ENCODE results near the gene SYNGR1. TPM values are rescaled to one million over a fixed set of nuclear protein-coding genes. Genes with fewer than 3 reads are reported as not detected.
"Not testable (repeated sequence)": the region's sequence is repeated elsewhere in the genome, so short reads cannot be mapped to it uniquely, and the experiment has no call there.

SYNGR1 gene
- total RNA-seq, 1 donor from 2014 or later, result 20.0 TPM

DNA sequence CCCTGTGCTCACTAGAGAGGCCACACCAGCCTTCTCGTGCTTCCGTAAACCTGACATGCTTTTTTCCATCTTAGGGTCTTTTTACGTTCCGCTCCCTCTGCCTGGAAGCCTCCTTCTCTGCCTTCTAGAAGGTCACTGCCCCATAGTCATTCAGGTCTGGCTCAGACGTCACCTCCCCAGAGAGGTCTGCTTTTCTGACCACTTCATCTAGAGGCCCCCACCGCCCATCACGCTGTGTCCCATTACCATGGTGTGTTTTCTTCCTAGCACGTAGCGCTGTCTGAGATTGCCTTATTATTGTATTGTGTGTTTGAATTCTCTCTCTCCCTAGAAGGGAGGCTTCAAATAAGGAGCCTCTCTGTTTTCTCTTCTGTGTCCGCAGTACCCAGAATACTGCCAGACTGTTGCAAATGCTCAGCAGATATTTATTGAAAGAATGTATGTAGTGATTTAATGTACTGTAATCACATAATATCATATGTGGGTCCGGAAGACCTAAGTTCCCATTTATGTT is 59.8 kb downstream of the SYNGR1 start:
- DNase-seq, result no peak

DNA sequence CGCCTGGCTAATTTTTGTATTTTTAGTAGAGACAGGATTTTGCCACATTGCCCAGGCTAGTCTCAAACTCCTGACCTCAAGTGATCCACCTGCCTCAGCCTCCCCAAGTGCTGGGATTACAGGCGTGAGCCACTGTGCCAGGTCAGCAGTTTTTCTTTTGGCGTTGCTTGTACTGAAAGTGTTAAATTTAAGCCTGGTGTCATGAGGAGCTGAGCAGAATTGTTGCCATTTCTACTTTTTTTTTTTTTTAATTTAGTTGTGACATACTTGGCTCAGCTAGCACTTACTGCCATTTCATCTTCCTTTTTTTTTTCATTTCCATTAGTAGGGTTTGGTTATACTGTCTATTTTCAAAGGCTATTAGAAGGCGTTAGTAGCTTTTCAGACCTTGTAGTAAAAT is 60.5 kb downstream of the SYNGR1 start:
- no peak for DNase-seq

DNA sequence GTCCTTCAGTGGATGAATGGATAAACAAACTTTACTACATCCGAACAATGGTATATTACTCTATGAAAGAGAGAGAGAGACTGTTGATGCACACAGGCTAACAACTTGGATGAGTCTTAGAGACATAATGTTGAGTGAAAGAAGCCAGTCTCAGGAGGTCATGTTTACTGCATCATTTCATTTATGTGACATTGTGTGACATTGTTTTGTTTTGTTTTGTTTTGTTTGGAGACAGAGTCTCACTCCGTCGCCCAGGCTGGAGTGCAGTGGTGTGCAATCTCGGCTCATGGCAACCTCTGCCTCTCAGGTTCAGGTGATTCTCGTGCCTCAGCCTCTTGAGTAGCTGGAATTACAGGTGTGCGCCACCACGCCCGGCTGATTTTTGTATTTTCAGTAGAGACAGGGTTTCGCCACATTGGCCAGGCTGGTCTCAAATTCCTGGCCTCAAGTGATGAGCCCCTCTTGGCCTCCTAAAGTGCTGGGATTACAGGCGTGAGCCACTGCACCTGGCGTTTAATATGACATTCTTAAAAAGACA is 62.1 kb downstream of the SYNGR1 start:
- not testable (repeated sequence) for DNase-seq

DNA sequence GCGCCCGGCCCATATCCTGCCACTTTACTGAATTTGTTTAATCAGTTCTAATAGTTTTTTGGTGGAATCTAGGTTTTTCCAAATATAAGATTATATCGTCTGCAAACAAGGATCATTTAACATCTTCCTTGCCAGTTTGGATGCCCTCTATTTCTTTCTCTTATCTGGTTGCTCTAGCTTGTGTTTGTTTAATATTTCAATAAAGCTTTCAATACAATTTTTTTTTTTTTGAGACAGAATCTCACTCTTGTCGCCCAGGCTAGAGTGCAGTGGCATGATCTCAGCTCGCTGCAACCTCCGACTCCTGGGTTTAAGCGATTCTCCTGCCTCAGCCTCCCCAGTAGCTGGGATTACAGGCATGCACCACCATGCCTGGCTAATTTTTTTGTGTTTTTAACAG is 63.4 kb downstream of the SYNGR1 start:
- DNase-seq, result not testable (repeated sequence)

DNA sequence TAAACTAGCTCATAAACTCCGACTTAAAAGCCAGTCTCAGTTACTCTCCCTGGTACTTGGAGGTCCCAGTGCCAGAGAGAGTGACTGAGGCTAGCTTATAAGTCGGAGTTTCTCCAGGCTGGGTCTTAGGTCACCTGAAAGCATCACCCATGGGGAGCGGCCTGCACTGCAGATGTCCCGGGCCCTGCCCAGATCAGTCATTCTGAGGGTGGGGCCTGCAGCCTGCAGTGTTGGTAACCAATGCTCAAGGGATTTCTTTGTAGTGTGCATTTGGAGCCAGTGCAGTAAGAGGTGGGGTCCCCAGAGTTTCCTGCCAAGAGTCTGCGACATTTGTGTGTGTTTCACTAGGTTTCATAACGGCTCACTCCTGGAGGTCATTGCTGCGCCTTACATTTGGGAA is 64.6 kb downstream of the SYNGR1 start:
- no peak for DNase-seq

DNA sequence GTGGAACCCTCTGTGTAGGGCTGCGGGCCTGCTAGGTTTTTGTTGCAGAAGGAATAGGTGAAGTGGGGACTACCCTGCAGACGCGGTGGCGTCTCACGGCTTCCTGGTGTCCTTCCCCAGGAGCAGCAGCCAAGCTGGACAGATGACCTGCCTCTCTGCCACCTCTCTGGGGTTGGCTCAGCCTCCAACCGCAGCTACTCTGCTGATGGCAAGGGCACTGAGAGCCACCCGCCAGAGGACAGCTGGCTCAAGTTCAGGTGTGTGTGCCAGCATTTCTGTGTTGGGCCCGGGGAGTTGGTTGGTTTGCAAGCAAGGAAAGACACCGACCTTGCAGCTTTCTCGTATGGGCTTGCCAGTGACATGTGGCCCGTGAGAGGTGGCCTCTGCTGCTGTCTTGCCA is 65.1 kb downstream of the SYNGR1 start:
- DNase-seq, result no peak

DNA sequence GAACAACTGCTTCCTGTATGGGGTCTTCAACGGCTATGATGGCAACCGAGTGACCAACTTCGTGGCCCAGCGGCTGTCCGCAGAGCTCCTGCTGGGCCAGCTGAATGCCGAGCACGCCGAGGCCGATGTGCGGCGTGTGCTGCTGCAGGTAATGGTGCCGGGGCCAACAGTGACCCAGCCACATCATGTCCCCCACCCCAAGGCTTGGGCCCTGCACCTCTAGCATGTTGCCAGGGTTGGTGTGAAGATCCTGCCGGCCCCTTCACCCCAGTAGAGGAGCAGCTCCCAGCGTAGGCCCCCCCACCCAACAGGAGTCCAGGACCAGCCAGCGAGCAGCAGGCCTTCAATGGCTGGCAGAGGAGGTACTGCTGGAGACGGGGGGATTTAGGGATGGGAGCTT is 65.7 kb downstream of the SYNGR1 start:
- DNase-seq, result no peak

DNA sequence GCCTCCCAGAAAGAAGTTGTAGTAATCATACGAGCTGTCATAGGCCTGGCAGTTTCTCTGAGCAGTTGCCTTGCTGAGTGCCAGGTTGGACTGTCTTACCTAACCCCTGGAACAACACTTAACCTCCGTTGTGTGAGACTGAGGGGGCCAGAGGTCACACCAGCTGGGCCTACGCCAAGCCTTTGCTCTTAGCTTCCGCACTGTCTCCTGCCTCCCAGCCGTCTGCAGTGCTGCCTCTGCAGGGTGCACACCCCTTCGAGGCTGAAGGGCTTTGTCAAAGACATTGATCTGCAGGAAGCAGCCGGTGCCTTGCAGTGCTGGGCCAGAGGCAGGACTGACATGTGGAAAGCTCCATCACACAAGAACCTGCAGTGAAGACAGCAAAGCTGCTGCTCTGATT is 66.5 kb downstream of the SYNGR1 start:
- no peak for DNase-seq

DNA sequence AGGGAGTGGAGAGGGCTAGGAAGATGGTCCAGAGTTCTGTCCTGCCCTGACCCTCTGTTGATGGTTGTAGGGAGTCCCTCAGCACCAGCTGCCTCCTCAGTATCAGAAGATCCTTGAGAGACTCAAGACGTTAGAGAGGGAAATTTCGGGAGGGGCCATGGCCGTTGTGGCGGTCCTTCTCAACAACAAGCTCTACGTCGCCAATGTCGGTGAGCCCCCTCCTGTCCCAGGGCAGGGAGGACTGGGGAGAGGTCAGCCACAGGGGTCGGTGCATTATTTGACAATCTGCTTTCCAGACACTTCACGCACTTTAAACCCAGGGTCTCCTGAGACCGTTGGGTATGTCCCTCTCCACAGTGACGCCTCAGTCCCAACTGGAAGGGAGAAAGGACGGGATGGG is 67.8 kb downstream of the SYNGR1 start:
- no peak for DNase-seq

DNA sequence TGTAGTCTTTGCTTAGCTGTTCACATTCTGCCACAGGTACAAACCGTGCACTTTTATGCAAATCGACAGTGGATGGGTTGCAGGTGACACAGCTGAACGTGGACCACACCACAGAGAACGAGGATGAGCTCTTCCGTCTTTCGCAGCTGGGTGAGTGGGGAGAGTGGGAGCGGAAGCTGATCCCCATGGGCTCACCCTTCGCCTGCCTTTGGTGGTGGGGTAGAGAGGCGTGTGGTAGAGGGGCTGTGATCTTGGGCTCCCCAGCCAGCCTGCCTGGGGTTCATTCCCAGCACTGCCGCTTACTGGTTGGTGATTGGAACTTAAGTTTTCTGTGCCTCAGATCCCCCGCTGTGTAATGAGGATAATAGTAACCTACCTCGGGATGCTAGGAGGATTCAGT is 68.9 kb downstream of the SYNGR1 start:
- no peak for DNase-seq

DNA sequence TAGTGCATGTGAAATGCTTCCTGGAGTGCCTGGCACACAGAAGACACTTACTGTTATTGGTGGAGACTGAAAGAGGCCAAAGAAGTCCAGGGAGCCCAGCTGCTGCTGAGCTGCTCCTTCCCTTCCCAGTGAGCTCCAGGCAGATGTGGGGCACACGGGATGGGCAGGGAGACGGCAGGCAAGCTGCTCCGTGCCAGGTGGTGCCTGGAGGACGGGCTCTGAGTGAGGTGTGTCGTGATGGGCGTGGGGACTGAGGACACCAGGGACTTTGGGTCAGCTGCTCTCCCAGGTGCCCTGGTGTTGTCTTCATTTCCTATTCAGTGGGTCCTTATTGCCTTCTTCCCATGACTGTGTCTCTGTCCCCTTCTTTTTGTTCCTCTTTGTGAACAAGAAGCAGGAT is 69.3 kb downstream of the SYNGR1 start:
- no peak for DNase-seq

DNA sequence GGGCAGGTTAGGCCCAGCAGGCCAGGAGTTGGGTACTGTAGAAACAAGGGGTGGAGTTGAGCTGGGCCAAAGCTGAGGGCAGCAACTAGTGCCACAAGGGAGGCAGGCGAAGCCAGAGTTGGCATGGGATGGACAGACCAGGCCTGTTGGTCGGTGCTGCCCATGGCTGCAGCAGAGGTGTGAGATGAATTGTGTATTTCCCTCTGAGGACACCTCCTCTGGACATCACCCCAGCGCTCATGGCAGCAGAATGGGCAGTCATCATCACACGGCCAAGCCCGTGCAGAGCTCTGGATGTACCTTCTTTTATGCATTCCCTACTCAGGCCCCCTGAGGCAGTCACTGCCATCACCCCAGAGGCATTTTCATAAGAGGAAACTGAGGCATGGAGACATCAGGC is 70.1 kb downstream of the SYNGR1 start:
- DNase-seq, result no peak

DNA sequence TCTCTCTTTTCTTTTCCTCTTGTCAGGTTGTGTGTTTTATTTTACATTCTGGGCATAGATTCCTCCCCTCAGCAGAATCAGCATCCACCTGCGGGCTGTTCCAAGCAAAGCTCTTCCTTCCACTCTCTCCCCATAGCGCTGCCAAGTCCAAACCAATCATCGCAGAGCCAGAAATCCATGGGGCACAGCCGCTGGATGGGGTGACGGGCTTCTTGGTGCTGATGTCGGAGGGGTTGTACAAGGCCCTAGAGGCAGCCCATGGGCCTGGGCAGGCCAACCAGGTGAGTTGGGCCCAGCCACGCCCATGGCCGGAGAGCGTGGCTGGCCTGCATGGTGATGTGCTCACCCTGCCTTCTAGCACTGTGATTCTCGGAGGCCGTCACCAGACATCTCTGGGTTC is 71.9 kb downstream of the SYNGR1 start:
- no peak for DNase-seq

DNA sequence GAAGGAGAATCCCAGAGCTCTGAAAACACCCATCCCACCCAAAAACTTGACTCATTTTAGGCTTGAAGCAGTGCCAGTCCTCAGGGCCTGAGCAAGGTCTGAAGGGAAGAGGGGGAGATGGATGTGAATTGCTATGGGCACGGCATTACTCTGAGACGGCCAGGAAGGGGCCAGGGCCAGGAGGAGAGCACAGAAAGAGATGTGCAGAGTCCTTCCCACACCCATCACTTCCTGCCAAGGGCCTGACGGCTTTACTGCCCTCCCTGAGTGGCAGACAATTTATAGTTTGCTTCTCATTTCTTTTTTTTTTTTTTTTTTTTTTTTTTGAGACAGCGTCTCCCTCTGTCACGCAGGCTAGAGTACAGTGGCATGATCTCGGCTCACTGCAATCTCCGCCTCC is 72.3 kb downstream of the SYNGR1 start:
- no peak for DNase-seq

DNA sequence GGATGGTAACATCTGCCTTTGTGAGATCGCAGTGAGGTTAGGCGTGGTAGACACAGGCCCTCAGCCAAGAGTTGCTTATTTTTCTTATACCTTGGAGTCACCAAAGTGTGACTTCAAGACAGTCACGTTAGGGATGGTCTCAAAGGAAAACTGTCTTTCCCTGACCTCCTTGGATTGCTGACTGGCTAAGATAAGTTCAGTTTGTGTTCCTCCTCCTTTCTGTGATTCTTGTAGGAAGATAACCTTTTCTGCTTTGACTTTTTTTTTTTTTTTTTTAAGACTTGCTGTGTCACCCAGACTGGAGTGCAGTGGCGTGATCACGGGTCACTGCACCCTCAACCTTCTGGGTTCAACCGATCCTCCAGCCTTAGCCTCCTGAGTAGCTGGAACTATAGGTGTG is 72.9 kb downstream of the SYNGR1 start:
- DNase-seq, result no peak

DNA sequence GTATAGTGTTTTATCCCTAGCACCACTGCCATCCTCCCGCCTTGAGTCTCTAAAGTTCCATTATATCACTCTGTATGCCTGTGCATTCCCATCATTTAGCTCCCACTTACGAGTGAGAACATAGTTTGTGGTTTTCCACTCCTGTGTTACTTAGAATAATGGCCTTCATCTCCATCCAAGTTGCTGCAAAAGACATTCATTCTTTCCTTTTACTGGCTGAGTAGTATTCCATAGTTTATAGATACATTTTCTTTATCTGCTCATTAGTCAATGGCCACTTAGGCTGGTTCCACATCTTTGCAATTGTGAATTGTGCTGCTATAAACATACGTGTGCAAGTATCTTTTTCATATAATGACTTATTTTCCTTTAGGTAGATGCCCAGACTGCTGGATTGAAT is 74.2 kb downstream of the SYNGR1 start:
- DNase-seq, result no peak

DNA sequence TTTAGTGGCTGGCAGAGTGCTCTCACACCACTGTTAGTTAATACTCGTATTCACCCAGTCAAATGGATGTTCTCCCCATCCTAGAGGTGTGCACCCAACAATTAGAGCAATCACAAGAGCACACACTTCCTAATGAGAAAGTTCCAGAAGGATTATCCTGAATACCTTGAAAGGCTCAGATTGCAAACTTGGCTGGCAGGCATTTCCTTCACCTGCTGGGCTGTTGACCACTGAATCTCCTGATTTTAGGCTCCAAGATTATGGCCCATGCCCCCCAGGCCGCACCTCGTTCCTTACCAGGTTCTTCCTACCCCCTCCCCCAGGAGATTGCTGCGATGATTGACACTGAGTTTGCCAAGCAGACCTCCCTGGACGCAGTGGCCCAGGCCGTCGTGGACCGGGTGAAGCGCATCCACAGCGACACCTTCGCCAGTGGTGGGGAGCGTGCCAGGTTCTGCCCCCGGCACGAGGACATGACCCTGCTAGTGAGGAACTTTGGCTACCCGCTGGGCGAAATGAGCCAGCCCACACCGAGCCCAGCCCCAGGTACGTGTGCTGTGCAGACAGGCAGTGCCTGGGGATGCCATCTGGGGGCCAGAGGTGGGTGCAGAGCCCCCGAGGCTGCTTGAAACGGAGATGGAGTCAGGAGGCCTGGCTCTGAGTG is 76.7 kb downstream of the SYNGR1 start:
- DNase-seq, result no peak

DNA sequence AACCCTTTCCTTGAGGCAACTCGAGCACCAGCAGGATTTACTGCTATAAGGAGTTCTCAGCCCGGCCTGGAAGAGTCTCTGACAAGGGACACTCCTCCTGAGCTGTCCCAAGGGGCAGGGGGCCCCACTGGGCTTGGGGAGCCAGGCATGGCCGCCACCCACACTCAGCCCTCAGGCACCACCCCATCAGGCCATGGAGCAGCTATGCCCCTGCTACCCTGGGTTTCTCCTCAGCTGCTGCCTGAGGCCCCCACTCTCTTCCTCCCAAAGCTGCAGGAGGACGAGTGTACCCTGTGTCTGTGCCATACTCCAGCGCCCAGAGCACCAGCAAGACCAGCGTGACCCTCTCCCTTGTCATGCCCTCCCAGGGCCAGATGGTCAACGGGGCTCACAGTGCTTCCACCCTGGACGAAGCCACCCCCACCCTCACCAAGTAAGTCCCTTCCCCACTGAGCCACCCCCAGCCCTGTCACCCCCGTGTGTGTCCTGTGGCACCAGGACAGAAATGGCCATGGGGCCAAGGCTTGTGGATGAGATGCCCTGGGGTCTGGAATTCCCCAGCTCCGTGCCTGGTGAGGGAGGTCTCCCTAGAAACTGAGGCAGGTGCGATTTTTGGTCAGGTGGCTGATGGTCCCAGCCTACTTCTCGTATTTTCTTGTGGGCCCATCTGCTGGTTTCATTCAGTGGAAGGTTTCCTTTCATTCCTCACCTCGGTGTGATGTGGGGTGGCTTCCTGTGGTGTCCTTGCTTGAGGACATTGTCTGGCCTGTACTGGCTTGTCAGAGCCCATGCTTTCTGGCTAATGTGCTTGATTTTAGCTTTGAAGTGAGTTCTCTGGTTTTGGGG is 78.2 kb downstream of the SYNGR1 start:
- no peak for DNase-seq

DNA sequence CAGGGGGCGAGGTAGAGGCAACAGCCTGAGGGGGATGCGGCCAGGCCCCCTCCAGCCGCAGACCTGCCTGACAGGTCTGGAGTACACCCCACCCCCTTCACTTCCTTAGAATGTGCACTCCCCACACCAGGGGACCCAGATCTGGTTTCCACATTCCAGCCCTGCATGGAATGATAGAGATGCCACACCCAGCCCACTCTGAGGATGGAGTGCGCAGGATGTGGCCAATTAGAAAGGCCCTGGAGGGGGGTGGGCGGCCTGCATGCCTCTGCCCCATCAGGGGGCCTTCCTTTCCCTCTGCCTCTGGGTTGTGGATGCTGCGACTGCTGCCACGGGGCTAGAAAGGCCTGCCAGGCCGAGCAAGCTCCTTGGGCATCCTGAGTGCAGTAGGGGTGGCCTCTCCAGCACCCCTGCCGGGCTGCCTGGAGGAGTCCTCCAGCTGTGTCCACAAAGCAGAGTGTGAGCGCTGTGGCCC is 78.8 kb downstream of the SYNGR1 start:
- no peak for DNase-seq

DNA sequence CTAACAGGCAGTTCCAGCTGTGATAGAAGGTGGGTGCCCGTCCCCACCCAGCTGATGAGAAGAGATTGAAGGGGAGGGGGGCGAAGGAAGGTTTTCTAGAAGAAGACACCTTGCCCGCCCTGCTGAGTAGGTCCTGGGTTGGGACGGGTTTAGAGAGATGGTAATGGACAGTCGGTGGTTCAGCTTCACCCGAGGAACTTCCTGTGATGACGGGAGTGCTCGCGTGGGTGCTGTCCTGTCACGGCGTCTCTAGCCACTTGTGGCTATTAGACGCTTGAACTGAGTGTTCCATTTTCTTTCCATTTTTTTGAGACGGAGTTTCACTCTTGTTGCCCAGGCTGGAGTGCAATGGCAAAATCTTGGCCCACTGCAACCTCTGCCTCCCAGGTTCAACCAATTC is 79.4 kb downstream of the SYNGR1 start:
- DNase-seq, result no peak

DNA sequence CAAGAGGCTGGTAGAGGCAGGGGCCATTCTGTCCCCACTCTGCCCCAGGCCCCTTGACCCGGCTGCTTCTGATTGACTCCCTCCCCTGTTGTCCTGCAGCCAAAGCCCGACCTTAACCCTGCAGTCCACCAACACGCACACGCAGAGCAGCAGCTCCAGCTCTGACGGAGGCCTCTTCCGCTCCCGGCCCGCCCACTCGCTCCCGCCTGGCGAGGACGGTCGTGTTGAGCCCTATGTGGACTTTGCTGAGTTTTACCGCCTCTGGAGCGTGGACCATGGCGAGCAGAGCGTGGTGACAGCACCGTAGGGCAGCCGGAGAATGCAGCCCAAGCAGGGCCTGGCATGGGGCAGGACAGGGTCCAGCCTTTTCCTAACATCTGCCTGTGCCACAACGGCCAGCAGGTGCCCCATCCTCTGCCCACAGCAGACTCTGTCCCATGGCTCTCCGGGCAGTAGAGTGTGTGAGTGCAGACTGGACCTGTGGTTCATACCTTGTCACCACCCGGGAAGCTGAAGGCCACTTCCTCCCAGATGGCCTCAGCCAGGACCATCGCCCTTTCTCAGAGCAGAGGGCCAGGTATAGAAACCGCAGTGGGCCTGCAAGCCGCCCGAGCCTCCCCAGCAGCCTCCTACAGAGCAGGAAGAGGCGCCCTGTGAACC is 80.3 kb downstream of the SYNGR1 start:
- DNase-seq, result no peak

DNA sequence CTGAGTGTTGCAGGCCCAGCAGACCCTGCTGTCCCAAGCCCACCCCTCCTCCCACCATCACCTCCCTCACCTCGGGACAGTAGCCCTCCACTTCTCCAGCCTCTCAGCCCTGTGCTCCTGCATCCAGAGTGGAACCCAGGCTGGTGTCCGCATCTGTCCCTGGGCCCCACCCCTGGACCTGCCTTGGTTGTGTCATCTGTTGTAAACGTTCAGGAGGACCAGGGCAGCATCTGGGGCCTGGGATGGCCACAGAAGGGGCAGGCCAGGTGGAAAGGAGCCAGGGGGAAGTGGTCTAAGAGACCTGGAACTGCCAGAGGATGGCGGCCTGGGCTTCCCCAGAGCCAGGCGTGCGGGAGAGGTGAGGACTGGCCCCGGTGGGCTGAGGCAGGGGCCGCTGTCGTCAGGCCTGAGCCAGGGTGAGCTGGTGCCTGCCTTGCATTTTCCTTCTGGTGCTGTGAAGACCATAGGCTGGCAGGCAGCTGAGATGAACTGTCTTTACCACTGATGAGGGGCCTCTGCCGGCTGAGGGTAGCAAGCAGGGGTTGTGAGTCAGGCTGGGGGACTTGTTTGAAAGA is 80.9 kb downstream of the SYNGR1 start:
- DNase-seq, result no peak
